OCI-LY3 (cell line): ENCODE data around the gene WSB1.

Experiments
- H2AFZ ChIP-seq: fragments of 200-600, 300-600 bp; shearing (Covaris generic); 2 replicates; pipeline ENCODE4 v1.6.0; 2014; ENCODE audit warnings: antibody characterized with exemption, low read depth, low read length
- H3K27ac ChIP-seq: fragments of 200-600, 300-600 bp; sonication (generic); 2 replicates; pipeline ENCODE4 v1.5.1; 2014; ENCODE audit warnings: mild to moderate bottlenecking, low read length, moderate library complexity, mixed read lengths
- H3K27me3 ChIP-seq: fragments of 200-600, 300-600 bp; sonication (generic); 2 replicates; pipeline ENCODE4 v1.6.1; 2014; ENCODE audit warnings: low read depth, low read length, mixed read lengths
- H3K36me3 ChIP-seq: fragments of 200-600, 300-600 bp; sonication (generic); replicated peaks from 2 replicates; pipeline ENCODE3; 2014; ENCODE audit warnings: low read depth, low read length, mixed read lengths
- H3K4me1 ChIP-seq: fragments of 300-600, 200-600 bp; sonication (generic); 2 replicates; pipeline ENCODE4 v1.6.1; 2014; ENCODE audit warnings: low read length, mixed read lengths
- H3K4me2 ChIP-seq: fragments of 200-600, 300-600 bp; sonication (generic); 2 replicates; pipeline ENCODE4 v1.6.1; 2014; ENCODE audit warnings: low read length, mixed read lengths
- H3K4me3 ChIP-seq: fragments of 300-600, 200-600 bp; sonication (generic); 2 replicates; pipeline ENCODE4 v1.5.1; 2014; ENCODE audit warnings: antibody characterized with exemption, mild to moderate bottlenecking, low read length, moderate library complexity
- H3K79me2 ChIP-seq: fragments of 300-600, 200-600 bp; shearing (Covaris generic); 2 replicates; pipeline ENCODE4 v1.6.1; 2014; ENCODE audit warnings: mild to moderate bottlenecking, low read length, mixed read lengths
- H3K9ac ChIP-seq: fragments of 300-600, 200-600 bp; shearing (Covaris generic); 2 replicates; pipeline ENCODE4 v1.6.0; 2014; ENCODE audit warnings: mild to moderate bottlenecking, low read length, moderate library complexity
- H3K9me3 ChIP-seq: fragments of 200-600, 300-600 bp; shearing (Covaris generic); 2 replicates; pipeline ENCODE4 v1.6.1; 2014; ENCODE audit warnings: low read length, mixed read lengths; ENCODE audit not compliant: insufficient read depth
- H4K20me1 ChIP-seq: fragments of 200-600, 300-600 bp; sonication (generic); 2 replicates; pipeline ENCODE4 v1.6.1; 2016; ENCODE audit warnings: low read length, mixed read lengths; ENCODE audit not compliant: insufficient read depth
- EZH2phosphoT487 ChIP-seq: fragments of 200-600 bp; shearing (Covaris generic); IDR thresholded peaks from 2 replicates; pipeline ENCODE4 v1.6.1; 2018; ENCODE audit warnings: antibody characterized with exemption, mixed run types, low read depth
- TF ChIP-seq, protein P1 (sequence below): fragments of 200-600, 300-600 bp; sonication (generic); IDR thresholded peaks from 2 replicates; pipeline ENCODE4 v1.5.1; 2014; ENCODE audit warnings: antibody characterized with exemption, low read length, low read depth

WSB1 gene

DNA sequence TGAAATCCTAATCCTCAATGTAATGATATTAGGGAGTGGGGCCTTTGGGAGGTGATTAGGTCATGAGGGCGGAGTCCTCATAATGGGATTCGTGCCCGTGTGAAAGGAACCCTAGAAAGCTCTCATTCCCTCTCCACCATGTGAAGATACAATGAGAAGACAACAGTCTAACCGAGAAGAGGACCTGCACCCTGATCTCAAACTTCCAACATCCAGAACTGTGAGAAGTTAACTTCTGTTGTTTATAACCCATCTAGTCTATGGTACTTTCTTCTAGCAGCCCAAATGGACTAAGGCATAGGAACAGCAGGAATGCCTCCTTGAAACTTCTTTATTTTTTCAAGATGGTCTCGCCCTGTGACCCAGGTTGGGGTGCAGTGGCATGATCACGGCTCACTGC, 24.7 kb downstream of the WSB1 start:
- no peak overlapping the region for H3K4me3 ChIP-seq
- H3K4me2 ChIP-seq: no peak overlapping the region
- no peaks in the 10 kb centered on the region for H3K27me3 ChIP-seq
- no peaks in the 10 kb centered on the region for H3K9me3 ChIP-seq
- H3K79me2 ChIP-seq: no peaks in the 10 kb centered on the region
- no peak for TF ChIP-seq EZH2phosphoT487
- TF ChIP-seq, protein P1, sequence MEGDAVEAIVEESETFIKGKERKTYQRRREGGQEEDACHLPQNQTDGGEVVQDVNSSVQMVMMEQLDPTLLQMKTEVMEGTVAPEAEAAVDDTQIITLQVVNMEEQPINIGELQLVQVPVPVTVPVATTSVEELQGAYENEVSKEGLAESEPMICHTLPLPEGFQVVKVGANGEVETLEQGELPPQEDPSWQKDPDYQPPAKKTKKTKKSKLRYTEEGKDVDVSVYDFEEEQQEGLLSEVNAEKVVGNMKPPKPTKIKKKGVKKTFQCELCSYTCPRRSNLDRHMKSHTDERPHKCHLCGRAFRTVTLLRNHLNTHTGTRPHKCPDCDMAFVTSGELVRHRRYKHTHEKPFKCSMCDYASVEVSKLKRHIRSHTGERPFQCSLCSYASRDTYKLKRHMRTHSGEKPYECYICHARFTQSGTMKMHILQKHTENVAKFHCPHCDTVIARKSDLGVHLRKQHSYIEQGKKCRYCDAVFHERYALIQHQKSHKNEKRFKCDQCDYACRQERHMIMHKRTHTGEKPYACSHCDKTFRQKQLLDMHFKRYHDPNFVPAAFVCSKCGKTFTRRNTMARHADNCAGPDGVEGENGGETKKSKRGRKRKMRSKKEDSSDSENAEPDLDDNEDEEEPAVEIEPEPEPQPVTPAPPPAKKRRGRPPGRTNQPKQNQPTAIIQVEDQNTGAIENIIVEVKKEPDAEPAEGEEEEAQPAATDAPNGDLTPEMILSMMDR: no peak
- no peak overlapping the region for H3K27ac ChIP-seq
- H3K9ac ChIP-seq: no peak overlapping the region
- peaks cover 31% of the 10 kb centered on the region for H3K36me3 ChIP-seq
- H3K4me1 ChIP-seq: no peaks in the 10 kb centered on the region
- H2AFZ ChIP-seq: no peak overlapping the region
- H4K20me1 ChIP-seq: peaks cover 24% of the 10 kb centered on the region; the same call in 1 of the 2 replicates

DNA sequence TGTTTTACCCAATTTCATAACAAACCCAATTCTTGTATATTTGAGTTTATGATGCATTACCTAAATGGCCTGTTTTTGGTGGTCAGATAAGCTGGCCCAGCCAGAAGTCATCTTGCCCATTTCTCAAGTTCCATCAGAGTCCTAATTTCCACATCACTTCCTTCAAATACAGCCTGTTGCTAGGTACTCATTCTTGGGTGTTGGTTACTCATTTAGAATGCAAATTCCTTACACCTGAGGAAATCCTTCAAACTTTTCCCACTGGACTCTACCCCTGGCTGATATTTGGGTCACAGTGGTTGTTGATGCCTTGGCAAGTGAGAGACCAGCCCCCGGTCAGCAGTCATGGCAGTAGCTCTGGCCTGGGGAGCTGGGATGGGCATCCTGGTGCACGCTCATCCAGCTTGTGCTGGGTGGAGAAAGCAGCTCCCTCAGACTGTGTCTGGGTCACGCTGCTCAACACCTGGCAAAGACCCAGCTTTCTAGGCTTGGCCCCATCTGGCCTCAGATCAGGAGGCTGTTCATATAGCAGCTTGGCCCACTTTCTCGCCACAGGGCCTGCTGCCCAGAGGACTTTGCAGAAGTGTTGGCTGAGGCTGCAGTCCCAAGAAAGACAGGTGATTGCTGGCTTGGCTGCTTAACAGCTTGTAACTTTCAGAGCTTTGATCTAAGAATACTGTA, 25.8 kb downstream of the WSB1 start:
- no peak for TF ChIP-seq EZH2phosphoT487
- TF ChIP-seq, protein P1: no peak
- H3K9ac ChIP-seq: no peak overlapping the region

DNA sequence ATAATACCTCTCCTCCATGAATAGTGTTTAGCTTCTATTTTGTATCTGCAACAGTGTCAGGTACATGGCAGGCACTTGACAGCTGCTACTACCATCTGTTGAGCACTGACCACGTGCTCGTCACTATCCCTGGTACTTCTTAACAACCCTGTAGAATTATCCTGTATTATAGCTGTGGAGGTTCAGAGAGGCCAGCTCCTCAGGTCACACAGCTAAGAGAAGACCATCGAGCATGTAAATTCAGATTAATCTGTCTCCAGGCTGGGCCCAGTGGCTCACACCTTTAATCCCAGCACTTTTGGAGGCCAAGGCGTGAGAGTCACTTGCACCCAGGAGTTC, 26.3 kb downstream of the WSB1 start:
- TF ChIP-seq, protein P1: no peak
- TF ChIP-seq EZH2phosphoT487: no peak
- peaks cover 21% of the 10 kb centered on the region; the same call in 1 of the 2 replicates for H4K20me1 ChIP-seq
- no peak overlapping the region for H3K27ac ChIP-seq

More for the DNA sequence above, 25.8 kb downstream of the WSB1 start:
- Histone ChIP-seq H3K4me2 (no peak overlapping the region), H3K9me3 (no peaks in the 10 kb centered on the region), H3K4me1 (0 out of 2 replicates have a peak, but pooled peaks cover 1% of the 10 kb centered on the region), H4K20me1 (peaks cover 24% of the 10 kb centered on the region; the same call in 1 of the 2 replicates), H3K79me2 (no peaks in the 10 kb centered on the region), H2AFZ (no peak overlapping the region), H3K27me3 (no peaks in the 10 kb centered on the region), H3K27ac (no peak overlapping the region), H3K4me3 (no peak overlapping the region), H3K36me3 (peaks cover 28% of the 10 kb centered on the region)

DNA sequence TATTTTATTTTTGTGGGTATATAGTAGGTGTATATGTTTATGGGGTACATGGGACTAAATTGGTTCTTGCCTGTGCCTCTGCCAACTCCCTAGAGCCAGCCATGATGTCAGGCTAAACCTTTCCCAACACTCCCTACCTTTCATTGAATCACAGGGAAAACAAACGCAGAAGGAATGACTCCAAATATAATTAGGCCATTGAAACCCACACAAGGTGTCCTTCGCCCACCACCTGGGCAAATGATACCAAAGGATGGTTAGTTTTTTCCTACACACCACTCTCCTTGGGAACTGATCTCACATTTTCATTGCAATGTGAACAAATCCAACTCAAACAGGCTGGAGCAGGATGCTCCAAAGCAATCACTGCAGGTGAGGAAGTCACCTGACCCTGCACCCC, 27.5 kb downstream of the WSB1 start:
- 0 out of 2 replicates have a peak, but pooled peaks cover 3% of the 10 kb centered on the region for H3K4me1 ChIP-seq
- H3K9ac ChIP-seq: no peak overlapping the region
- H2AFZ ChIP-seq: no peak overlapping the region
- no peak for TF ChIP-seq EZH2phosphoT487
- TF ChIP-seq, protein P1: no peak
- peaks cover 15% of the 10 kb centered on the region for H3K36me3 ChIP-seq
- no peak overlapping the region for H3K27ac ChIP-seq
- peaks cover 13% of the 10 kb centered on the region; the same call in 1 of the 2 replicates for H4K20me1 ChIP-seq
- H3K4me3 ChIP-seq: no peak overlapping the region
- H3K79me2 ChIP-seq: no peaks in the 10 kb centered on the region
- no peaks in the 10 kb centered on the region for H3K9me3 ChIP-seq
- no peaks in the 10 kb centered on the region for H3K27me3 ChIP-seq
- no peak overlapping the region for H3K4me2 ChIP-seq

More for the DNA sequence above, 26.3 kb downstream of the WSB1 start:
- no peaks in the 10 kb centered on the region for H3K79me2 ChIP-seq
- H3K9me3 ChIP-seq: no peaks in the 10 kb centered on the region
- no peaks in the 10 kb centered on the region for H3K27me3 ChIP-seq
- no peak overlapping the region for H3K4me2 ChIP-seq
- 0 out of 2 replicates have a peak, but pooled peaks cover 3% of the 10 kb centered on the region for H3K4me1 ChIP-seq
- H3K9ac ChIP-seq: no peak overlapping the region
- peaks cover 23% of the 10 kb centered on the region for H3K36me3 ChIP-seq
- H2AFZ ChIP-seq: no peak overlapping the region
- no peak overlapping the region for H3K4me3 ChIP-seq
